AG08396 (cell line): ENCODE data around the gene DDIT4.

Experiments
- DNase-seq: peaks from one replicate; pipeline ENCODE4 v3.0.0; 2012; ENCODE audit warnings: low spot score, mixed read lengths

Gene DDIT4

DNA sequence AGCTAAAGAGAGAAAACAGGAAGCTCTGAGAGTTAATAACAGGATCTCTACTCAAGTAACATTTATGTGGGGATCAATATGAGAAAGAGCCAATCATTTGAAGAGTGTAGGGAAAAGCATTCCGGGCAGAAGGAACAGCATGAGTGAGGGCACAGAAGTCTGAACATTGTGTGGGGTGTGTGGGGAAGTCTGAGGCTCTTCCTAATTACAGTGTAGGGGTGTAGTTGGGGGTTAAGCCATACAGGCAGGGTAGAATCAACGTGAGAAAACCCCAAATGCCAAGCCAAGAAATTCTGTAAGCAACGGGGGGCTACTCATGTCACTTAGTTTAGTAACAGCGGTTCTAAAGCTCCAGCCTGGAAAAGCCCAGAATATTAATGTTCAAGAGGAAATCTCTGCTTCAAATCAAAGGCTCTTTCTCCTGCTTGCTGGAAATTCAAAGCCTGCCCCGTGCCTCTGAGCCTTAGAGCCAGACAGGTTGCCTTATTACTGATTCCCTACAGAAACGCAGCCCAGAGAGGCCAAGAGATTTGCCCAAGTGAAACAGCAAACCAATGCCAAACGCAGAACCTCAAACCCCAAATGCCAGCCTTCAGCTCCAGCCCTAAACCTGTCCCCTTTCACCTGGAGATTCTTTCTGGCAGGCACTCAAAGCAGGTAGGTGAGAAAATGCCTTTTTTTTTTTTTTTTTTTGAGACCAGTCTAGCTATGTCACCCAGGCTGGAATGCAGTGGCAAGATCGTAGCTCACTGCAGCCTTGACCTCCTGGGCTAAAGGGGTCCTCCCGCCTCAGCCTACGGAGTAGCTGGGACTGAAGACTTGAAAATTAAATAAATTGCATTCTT is 44.9 kb downstream of the DDIT4 start:
- no peak for DNase-seq

DNA sequence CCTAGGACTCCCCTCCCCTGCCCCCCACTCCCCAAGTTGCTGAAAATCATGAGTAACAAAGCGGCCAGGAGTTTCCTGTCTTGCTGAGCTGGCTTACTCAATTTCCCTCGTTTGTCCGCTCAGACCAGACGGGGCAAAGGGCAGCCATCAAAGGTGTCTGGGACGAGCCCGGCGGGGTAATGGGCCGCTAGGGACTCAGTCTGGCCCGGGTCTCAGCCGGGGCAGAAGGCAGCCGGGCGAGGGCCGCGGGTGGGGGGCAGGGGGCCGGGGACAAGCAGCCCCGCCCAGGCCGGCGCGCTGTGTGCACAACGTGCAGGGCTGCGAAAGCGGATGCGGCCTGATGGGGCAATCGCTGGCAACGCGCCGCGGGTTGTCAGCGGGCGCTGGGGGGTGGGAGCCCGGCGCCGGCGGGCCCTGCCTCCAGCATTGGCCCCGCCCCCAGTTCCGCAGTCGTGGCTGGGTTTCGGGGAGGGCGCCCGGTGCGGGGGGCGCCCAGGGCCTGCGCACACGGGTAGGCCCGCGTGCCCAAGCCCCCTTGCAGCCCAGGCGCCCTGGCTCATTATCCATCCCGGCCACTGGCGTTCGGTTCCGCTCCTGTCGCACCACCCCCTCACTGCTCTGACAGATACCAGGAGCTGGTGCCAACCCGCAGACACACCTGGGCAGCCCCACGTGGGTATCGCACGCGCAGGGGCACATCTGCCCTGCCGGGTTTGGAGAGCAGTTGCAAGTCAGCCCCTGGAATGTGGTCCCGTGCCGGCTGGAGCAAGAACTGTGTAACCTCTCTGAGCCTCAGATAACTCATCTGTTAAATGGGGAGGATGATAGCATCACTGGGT is 45.9 kb downstream of the DDIT4 start:
- peak; percentile 95 for DNase-seq

DNA sequence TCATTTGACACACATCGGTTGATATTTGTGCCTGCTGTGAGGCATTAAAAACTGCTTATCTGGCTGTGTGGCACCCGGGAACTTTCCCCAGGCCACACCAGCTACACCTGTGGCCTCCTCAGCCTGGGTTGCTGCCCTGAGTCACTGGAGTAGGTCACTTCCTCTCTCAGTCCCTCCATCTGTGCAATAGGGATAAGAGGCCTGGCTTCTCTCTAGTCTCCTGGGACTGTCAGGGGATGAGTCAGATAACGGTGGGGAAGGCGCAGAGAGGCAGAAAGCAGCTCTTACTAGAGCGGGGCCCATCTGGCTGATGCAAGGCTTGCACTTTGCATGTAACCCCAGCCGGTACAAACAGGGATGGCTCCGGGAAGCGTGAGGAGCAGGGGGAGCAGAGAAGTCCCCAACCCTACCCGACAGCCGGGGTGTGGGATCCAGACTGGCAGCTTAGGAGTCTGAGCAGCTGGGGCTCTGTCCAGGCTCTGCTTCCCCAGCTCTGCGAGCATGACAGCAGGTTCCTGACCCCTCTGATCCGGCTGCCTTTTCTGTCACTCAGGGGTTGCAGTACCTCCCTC is 47.0 kb downstream of the DDIT4 start:
- DNase-seq, result peak; percentile 90

DNA sequence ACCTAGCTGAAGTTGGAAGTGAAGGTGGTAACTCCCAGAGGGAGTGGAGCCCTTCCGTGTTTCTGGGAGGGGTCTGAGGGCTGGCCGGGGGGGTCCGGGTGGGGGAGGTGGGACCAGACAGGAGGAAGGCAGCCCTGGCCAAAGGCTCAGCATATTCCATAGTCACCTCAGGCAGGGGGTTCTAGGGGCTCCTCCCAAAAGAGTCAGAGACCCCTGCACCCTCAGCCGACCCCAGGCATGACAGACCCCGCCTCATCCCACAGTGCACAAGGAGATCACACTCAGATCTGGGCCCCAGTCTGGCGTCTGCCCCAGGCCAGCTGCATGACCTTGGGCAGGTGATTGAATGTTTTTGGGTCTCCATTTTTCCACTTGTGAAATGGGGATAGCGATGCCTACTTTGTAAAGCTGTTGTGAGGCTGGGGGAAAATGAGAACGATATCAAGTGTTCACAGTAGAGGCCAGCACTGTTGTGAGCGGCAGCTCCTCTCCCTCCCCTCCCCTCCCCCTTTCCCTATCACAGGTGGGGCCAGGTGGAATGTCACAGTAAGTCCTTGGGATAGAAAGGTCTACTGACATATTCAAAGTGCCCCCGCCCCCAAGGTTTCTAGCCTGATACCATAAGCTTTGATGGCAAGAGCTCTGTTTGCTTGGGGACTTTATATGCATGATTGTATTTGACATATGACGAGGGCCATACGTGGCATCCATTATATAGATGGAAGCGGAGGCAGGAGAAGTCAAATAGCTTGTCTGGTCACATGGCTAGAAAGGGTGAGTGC is 47.7 kb downstream of the DDIT4 start:
- DNase-seq, result no peak

DNA sequence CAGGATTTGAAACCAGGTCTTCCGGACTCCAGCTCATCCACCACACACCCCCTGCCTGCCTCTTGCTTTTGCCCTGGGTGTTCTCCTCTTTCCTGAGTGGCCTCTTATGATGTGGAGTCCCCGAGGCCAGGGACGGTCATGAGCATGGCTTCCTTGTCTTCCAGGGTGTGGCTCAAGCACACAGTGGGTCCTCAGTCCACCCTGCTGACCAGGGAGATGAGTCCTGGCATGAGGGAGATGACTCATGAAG is 48.2 kb downstream of the DDIT4 start:
- DNase-seq, result no peak

DNA sequence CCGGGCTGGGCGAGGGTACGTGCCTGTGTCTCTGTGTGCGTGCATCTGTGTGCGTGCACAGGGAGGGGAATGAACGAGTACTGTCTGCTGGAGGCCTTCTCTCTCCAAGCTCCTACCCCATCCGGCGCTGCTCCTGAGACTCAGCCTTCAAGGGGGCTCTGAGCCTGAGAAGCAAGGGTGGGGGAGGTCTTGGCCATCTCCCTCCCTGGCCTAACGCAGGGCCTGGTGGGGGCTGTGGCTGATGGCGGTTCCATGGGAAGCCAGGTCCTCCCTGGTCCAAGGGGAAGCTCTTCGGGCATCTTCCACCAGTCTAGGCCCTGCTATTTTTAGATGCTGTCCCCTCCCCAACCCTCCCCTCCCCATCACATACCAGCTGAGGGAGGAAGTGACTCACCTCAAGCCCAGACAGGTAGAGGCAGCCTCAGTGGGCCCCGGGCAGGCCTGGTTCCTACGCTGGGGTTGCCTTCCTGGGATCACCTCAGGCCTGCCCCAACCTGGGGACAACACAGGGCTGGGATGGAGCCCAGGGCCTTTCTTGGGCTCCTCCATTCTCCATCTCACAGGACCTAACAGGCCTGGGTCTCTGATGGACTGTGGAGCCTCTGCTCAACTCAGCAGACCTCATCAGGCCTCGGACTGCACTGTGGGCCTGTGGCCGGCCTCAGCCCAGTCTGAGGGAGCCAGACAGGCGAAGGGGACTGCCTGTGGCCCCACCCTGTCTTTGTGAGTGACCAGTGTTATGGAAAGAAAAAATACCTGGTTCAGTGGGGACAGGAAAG is 48.7 kb downstream of the DDIT4 start:
- no peak for DNase-seq

DNA sequence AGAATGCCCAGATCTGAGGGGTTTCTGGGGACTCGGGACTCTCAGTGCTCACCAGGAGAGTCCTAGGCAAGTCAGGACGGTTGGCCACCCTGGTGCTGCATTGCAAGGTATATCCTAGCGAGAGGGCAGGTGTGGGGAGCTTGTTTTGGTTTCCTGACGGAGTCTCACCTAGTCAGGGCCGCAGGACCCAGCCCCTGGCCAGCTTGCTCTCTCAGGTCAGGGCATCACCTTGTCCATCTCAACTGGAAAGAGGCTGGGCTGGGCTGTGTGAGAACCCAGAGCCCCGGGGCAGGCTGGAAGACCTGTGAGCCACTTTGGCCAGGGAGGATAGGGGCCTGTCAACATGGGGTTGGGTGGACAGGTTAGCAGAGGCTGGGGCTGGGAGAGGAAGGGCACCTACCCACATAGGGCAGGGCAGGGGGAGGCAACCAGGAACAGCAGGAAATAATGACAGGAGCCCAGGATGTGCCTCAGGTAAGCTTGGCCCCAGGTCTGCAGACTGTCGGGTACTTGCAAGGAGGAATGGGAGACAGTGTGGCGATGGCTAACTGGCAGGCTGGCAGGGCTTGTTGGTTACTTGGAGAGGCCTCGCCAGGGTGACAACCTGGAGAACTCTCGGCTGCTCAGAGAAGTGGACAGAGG is 49.5 kb downstream of the DDIT4 start:
- no peak for DNase-seq

DNA sequence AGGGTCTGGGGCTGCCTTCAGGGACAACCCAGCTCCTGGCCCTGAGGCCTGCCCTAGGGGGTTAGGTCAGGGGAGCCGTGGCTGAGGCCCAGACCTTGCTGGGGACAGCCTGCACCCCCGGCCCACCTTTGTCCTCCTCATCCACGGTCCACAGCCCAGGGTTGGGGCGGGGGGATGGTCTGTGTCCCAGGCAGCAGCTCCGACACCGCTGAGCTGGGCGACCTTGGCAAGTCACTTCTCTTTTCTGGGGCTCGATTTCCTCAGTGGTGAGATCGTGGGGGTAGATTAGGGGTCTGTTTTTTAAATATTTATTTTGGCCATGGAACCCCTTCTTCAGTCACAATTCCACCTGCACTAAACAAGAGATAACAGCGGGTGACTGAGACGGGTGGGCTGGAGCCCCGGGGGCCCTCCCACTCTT is 50.1 kb downstream of the DDIT4 start:
- DNase-seq, result no peak
